ENCODE measurements around the gene RSPH1.

DNA sequence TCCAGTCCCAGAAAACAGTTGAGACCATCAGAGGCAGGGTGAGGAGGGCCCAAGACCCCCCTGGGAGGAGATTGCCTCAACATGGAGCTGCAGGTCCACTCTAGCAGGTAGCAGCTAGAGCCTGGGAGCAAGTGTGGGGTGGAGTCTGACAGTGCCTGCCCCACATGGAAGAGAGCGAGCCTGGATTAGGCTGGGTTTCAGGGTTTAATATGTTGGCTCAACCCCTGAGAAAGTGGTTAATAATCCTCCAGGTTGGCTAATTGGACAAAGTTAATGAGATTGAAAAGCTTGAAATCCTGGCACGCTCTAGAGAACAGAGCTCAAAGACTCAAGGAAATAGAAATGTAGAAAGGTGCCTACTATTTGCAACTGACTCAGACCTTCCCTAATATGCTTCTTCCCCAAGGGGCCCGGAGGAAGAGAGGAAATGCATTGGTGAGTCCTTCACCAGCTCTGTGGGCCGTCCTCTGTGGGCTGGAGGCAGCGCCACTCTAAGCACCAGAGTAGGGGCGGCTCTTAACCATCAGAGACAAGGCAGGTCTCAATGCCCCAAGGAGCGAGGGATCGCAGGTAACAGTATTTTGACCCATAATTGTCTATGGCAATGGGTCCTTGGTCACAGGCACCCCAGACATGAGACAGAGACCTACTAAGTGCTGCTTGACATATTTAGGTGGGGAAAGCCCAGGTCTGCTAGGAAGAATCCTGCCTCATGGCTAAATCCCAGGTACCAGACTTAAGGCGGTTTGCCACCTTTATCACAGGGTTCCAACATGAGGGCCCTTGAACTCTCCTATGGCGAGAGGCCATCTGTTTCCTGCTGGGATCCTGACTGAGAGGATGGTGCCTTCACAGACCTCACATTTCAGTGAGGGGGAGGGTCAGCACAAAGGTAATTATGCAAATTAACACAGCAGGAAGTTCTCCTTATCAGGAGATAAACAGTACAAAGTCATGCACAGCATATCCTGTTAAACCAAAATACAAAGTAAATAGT lies 33.8 kb downstream of the RSPH1 start:
- no peak for TF ChIP-seq SUZ12 (IDR thresholded peaks at IDR 0.05; ENCODE audit: extremely low read depth, insufficient read depth, insufficient read length)
- TF ChIP-seq ZNF274 (IDR thresholded peaks at IDR 0.05; ENCODE audit: low read depth, low read length), result no peak

All from NT2/D1 (cell line).